Stimulated activated CD8-positive, alpha-beta memory T cell treated with anti-CD3 and anti-CD28 coated beads, Interleukin-2, amount 100 ng/mL, for 1 hour (primary cell): ENCODE data around the gene DPCD.
"Not testable (repeated sequence)": the region's sequence is repeated elsewhere in the genome, so short reads cannot be mapped to it uniquely, and the experiment has no call there.

Experiments
- DNase-seq, 2 donors: peaks; one replicate each; pipeline ENCODE4 v3.0.0-alpha.2; 2020; ENCODE audit warnings: low read depth in 2 of 2

DPCD gene

DNA sequence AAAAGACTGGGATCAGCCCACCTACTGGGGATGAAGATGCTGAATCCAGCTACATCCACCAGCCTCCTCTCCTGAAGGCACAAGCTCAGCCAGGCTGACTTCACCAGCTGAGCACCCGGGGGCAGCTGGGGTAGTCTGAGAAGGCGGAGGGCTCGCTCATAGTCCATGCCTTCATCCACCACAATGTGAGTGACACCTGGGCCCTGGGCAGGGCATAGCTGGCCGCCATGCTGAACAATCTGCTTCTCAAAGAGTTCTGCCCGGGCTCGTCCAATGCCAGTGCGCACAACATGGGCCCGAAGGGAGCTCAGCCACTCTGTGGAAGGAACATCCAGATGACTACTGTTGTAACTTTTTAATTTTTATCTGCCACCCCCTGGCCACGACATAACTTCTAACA is 2.3 kb upstream of the DPCD start:
- no peak for DNase-seq

DNA sequence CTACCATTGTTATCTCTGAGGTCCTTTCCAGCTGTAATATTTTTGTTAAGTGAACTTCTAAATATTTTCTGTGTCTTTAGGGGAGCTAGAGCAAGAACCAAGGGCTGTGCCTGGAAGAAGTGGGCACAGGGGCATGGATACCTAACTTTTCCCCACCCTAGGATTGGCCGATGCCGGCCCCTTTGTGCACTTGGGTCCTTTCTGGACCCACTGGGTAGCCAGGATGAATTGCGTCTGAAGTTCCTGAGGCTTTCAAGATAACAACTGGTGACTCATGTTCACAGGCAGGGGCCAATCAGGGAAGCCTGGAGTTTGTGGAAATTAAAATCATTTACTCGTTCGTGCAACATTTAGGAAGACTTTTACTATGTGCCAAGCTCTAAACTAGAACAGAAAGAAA is 758 bp downstream of the DPCD start:
- no peak for DNase-seq

DNA sequence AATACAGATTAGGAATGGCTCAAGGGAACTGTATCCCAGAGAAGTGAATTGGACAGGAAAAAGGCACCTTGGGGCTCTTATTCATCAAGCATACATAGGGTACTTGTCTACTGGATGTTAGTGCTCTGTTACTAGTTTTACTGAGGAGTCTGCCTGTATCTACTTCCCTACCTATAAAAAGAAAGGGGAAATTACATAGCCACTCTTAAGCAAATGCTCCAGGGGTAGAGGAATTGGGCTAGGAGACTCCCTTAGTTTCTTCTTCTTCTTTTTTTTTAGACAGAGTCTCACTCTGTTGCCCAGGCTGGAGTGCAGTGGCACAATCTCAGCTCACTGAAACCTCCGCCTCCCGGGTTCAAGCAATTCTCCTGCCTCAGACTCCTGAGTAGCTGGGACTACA is 5.2 kb downstream of the DPCD start:
- DNase-seq: not testable (repeated sequence)

DNA sequence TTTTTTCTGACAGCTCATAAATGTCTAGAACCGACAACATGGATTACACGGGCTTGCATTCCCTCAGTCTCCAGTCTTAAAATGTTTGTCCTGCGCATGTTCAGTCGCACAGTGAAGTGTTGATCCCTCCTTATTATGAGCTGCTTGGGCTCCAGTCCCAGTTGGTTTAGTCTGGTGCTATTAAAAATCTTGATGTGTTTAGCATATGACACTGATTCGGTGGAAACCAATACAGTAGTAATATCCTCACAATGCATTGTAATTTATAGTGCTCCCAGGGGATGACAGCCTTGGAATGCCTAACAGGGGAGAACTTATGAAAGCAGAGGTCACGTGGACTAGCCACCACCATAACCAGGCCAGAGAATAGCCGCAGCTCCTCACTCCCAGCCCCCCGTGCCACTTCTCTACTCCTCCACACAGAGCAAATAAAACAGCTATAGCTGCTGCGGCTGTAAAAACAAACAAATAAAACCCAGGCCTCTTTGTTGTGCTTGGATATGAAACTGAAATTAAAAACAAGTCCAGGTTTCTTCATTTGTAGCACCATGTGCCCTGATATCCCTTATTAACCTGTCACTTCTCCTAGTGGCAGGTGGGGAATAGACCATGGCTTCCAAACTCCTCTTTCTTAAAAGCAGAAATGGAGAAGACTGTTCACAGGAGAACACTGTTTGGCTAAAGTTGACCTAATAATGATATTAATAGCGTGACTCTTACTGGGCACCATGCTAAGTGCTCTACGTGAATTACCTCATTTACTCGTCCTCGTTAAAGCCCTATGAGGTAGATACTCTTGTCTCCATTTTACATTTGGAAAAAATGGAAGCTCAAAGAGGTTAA is 7.7 kb downstream of the DPCD start:
- DNase-seq: no peak

DNA sequence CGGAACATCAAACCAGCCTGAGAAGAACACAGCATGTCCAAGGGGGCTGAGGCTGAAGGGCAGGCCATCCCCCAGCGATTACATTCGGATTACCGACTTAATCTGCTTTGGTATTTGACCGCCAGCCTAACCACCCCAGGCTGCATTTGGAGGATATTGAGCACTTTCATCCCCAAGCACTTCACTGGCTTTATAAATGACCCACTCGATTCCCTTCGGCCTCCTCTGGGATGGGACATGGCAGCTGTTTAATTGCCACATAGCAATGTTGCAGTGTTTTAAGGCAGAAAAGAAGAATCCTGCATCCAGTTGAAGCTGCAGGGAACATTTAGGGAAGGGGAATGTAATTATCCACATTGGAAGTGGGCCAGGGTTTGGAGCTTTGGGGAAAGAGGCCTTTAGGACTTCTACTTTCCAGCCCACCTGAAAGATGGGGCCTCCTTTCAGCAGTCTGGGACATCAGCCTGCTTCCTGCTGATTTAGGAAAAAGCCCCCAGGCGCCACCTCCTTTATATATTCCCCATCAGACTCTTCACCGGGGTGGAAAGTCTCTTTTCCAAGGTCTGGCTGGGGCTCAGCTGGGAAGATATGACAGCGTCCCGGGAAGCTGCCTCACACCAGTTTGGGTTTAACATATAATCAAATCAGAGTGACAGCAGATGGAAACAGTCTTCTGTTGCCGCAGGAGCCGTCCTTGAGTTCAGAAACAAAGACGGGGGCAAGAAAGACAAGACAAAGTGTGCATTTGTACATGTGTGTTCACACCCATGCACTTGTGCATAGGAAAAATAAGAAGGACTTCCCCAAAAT is 9.2 kb downstream of the DPCD start:
- no peak for DNase-seq

DNA sequence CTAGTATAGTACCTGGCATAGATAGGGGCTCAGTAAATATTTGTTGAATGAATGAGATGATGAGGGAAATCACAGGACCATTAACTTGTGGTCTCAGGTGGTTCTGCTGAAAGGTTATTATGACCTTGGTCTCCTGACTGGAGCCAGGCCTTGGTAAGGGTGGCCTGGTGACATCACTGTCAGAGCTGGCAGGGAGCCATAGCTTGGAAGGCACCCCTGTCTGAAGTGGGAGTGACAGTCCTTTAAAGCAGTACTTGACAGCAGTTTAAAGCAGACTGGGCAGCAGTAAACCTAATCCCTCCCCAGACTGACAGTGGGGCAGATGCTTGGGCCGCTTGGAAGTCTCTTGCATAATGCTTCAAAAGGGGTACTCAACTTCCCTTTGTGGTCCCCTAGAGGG is 13.4 kb downstream of the DPCD start:
- DNase-seq: no peak

DNA sequence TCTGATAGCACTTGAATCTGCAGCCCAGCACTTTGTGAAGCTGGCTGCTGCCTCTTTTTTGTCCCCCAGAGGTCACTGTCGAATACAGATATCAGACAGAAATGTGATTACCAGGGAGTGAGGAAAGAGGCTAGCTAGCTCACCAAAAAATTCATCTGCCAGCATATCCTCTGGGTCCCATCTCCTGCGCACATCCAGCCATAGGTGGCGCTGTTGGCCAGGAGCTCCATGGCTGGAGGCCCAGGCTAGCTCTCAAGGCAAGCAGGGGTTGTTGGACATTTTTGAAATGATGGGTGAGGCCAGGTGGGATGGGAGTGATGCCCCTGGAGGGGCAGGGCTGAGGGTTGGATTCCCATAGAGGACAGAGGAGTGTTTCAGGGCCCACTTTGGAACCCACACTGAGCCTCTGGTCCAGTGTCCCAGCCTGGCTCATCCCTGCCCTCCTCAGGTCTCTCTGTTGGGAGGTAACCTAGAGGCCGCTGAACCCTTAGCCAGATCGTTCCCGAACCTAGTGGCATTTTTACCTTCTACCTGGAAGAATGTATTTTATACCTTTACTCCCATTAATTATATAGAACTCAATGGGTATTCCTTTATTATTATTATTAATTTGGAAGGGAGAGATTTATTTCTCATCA is 14.8 kb downstream of the DPCD start:
- peak in 1 of 2 donors; percentile 31 for DNase-seq

DNA sequence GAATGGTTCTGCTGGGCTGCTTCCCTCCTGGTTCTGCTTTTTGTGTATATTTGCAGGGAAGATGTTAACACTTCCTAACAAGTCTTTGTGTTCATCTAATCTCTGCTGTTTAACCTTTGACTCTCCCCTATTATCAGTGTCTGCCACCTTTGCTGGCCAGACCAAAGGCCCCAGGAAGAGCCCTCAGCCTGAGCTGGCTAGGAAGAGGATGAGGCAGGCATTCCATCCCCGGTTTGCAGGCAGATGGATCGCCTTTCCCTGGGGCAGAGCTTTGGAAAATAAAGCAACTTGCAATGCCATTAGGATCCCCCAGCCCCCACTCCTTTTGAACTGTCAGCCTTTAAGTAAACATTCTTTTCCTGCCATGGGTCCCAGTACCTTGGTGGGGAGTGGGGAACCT is 19.0 kb downstream of the DPCD start:
- DNase-seq: no peak

DNA sequence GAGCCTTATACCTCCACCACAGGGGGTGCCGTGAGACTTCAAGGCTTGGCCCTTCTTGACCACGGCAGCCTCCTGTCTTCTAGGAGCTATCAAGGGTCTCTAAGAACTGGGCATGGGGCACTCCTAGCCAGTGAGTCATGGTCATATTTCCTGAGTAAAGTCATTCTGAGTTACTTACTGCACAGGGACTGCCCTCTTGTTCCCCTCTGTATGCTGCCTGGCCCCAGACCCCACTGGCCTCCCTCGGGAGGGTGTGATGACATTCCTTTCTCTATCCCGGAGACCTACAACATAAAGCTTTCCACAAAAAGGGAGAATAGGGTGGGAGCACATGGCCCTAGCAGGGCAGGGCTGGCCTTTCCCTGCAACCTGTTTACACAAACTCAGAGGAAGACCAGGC is 21.4 kb downstream of the DPCD start:
- DNase-seq: no peak

DNA sequence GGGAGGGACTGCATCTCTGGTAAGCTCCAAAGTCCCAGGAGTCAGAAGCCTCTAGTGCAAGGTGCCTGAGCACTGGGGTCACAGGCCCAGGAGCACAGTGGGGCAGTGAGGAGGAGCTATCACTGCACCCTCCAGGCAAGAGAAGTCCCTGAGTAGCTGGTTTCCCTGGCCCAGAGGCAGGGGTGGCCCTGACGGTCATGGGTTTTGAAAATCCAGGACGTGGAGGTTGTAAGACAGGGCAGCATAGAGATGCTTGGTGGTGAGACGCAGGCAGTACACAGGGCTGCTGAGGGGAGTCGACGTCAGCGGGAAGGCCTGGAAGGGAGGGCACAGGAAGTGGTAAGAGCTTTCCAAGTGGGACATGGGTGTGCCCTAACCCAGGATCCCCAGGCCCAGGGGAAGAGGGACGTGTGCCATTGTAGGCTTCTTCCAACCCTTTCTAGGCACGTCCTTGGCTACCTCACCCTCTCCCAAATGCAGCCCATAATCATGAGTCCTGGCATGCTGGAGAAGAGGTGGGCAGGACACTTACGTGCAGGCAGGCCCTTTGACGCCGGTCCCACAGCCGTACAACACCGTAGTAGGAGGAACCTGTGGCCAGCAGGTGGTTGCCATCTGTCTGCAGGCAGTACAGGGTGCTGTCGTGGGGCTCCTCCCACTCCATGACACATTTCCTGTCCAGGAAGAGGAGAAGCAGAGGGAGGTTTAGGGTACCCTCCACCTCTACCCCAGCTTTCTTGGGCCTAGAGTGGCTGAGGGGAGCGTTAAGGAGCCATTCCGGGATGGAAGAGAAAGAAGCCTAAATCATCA is 23.2 kb downstream of the DPCD start:
- no peak for DNase-seq

DNA sequence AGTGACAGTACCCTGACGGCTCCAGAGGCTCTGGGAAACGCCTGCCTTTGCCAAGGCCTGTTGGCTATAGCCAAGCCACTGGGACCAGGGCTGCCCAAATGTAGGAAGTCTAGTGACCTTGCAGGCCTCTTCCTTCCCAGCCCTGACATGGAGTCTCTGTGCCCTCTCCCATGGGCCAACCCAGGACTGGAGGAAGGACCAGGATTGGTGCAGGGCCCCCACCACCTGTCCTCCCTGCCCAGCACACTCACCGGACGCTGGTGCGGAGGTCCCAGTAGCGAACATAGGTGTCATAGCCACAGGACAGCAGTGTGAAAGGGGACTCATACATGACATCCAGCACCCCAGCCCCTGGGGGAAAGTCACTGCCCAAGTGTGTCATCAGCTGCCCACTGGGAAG is 24.0 kb downstream of the DPCD start:
- DNase-seq: no peak

DNA sequence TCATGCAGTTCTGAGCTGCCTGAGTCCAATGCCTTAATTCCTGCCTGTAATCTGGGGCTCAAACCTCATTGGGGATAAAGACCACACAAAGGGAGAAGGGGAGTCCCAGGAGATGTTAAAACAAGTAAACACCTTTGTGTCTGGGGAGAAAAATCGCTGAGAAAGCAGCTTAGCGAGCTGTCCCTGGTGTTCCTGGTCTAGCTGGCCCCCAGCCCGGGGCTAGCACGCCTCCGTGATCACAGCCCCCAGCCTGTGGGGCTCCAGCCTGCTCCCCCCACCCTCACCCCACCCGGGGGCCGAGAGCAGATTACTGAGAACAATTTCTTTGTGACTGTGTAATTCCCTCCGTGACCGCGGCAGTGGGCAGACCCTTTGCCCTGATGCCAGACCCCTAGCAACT is 24.8 kb downstream of the DPCD start:
- DNase-seq: no peak

DNA sequence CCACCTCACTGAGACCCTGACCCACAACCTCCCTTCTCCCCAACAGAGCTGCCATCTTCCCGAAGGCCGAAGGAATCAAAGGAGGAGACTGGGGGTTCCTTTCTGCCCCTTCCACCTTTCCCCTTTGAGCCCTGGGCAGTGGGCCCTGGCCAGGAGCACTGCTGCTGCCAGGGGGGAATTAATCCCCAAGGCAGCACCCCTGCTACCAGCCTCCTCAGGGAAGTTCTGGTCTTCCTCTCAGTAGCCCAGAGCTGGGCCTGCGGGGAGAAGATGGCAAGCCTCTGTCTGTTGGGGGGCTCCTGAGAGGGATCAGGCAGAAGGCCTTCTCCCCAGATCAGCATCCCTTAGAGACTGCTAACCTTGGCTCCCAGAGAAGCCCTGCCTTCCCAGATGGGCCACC is 25.5 kb downstream of the DPCD start:
- no peak for DNase-seq

DNA sequence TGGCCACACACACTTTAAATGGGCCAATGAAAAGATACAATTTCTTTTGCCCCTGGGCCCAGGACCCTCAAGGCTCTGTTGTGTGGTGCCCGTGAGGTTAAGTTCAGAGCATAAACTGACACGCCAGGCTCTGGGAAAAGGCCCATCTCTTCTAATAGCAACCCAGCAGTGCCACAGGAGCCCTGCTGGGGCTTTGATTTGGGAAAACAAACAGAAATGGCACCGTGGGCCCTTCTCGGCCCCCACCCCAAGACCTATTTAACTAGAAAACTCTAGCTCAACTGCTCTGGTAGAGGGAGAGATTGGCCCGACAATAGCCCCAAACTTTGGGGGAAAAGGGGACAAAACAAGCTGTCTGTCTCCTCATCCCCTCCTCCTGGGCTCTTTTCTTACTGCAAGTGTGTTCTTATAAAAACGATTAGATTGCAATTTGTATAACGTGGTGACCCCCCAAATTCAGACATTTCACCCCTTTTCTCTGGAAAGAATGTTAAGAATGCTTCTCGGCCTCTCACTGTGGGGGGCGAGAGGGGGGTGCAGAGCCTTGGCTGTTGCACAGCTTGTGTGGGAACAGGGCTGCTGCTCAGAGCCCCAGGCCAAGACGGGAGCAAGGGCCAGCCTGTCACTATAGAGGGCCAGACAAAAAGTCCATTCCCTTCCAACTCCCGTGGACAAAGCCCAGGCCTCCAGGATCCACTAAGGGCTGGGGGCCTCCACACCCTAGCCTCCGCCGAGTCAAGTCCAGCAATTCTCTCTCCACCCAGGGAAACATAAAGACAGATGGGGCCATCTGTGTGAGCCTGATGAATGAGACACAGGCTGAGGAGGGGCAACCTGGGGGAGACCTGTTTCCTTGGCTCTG is 26.8 kb downstream of the DPCD start:
- DNase-seq: no peak

DNA sequence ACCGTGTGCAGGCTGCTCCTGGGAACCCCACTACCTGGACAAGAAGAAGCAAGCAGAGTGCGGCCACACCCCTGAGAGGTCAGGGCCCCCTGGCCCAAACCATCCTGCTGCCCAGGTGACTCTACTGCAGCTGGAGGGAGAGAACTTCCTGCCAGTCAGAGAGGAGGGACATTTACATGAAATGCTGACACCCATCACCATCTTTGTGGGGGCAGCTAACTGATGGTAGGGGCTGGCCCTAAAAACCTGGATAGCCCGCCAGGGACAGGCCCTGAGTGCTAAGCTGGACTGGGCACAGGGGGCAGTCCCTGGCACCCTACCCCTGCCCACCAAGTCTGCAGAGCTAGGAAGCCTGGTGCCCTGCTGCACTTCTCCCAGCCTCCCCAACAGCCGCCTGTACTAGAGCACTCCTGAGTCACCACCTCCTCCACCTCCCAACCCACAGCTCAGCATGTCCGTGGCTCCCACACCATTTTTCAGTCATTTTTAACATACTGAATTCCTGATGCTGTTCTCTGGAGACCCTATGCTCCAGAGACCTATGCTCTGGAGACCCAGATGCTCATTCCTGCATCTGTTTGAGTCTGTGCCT is 27.5 kb downstream of the DPCD start:
- no peak for DNase-seq

DNA sequence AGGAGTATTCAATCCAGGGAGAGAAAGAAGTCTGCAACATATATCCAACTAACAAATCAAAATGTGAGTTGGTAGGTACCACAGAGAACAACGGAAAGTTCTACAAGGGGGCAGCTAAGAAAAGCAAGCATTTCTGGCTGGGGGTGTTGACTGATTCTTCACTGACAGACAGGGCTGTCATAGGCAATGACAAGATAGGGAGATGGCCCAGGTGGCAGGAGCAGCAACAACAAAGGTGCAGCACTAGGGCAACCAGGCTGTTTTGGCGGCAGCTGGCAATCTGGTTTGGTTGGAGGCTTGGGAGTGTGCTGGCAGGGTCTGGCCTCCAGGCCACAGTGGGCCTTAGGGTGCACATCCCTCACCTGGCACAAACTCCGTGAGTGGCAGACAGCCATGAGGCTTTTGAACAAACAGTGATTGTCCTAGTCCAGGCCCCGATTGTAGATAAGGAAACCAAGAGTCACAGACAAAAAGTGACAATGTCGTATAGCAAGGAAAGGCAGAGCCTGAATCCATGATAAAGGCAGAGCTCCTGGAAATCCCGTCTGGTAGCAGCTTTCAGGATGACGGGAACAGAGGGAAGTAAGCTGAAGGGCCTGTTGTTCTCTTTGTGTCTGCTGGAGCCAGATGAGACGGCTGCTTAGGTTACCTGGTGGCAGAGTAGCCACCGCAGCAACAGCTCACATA is 28.4 kb downstream of the DPCD start:
- no peak for DNase-seq

DNA sequence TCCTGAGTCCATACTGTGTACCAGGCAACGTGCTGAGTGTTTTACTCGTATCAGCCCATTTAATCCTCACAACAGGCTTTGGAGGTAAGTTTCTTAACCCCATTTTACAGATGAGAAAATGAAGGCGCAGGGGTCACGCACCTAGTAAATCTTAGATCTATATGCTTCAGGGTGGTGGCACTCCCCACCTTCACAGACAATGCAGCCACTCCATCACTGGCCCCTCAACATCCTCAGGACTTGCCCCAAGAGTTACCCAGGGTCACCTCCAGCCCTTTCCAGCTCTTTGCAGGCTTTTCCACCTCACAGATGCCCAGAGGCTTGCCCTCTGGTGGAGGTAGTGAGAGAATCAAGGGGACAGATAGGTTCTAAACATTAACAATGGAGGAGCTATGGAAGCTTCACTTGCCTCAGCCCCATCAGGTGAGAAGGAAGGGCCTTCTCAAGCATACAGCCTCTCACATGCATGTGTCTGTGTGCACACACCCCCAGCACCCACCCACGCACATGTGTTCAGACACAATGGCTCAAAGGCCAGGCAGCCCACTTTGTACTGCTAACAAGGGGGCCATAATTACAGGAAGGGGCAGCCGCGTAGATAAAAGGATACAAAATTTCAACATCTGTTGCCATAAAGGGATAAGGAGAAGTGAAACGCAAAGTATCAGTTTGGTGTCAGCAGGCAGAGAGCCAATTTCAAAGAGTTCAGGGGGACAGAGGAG is 29.1 kb downstream of the DPCD start:
- DNase-seq: no peak

DNA sequence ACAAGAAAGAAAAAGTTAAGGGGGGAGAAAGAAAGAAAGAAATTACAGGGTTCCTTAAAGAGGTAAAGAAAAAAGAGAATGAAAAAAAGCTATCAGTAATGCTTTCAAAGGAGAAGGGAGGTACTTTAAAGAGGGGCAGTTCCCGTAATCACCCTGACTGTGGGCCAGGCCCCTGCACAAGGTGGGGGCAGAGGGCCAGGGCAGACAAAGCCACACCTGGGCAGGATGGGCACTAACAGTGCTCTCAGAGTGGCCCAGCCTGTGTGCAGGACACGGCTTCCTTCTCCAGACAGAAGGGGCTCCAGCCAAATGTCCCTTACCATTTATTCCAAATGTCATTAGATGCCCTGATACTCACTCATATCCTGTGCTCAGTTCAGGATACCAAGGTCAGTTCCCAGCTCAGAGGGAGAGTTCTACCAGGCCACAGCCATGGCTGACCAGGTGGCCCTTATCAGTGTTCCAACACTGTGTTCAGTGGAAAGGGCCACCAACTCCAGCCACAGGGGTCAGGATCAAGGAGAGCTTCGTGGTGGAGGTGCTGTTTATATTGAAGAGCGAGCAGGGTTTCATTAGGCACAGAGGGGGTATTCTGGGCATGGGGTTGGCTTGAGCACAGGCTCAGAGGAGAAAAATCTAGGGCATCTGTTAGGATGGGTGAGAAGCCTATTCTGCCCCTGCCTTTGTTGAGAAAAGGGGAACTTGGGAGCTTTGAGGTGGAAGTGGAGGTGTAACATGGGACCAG is 29.9 kb downstream of the DPCD start:
- no peak for DNase-seq

DNA sequence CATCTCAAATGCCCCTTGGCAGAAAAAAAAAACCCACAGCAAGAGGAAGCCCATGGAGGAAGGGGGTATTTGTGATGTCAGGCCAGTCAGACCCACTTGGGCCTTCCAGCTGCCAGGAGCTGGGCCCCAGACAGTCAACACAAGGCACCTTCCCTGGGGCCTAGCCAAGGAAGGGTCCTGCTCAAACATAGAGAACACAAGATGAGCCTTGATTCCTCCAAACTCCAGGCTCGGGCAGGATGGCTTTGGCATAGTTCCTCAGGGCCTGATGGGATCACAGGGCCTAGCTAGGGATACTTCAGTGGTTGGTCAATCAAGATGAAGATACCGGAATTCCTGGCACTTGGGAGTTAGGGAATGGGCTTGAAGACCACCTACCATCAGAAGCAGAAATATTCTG is 30.8 kb downstream of the DPCD start:
- no peak for DNase-seq
